EL (cell line): ENCODE results near the gene CACNA2D1.
"Not testable (repeated sequence)": the region's sequence is repeated elsewhere in the genome, so short reads cannot be mapped to it uniquely, and the experiment has no call there.

Source experiments
- DNase-seq: peaks from one replicate; pipeline ENCODE4 v3.0.0-alpha.2; 2016

CACNA2D1 gene

DNA sequence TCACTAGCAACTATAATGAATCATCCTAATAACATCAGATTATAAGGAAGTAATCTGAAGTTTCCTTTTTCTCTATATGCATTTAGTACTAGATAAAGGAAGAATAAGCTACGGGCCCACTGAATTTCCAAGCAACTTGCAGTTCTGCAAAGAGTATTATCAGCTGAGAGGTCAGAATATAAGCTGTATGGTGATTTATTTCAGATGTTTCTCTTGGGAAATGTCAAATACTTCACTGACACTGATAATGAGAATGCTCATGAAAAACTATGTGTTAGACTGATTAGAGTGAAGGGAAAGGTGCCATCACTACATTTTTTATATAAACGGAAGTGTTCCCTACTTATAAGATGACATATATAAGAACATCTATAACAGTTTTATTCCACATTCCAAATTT, 422.5 kb downstream of the CACNA2D1 start:
- DNase-seq, result no peak

DNA sequence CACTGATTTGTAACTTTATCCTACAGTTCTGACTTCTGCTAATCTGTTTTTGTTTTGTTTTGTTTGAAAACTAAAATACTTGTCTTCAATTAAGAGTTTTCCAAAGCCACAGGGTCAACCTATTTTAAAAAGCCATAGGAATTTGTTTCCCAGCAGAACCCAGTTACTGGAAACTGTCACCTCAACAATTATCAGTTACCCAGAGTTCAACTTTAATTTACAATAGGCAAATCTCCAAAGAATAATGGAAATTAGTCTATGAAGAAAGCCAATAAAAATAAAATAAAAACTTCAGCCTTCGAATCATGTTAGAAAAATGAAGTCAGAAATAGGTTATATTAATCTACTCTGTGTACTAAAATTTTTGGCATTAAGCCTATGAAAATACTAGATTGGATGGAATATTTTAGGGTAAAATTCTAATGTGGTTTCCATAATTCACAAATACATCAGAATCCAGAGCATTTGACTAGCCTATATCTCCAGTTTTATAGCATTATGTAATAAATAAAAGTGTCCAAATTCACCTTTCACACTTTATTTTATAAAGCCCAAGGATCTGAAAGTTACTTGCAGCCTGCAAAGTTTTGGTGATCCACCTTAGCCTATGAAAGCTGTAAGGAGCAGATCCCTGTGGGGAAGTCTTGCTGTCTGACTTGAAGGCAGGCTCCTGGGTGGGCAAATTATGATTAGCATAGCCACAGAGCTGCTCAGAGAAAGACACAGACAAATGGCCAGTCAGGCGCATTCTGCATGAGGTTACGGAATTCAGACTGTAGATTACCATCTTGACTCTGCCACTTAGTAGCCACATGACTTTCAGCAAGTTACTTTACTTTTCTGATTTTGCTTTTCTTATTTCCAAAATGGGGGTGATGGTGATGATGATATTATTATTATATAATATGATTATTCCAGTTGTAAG, 423.8 kb downstream of the CACNA2D1 start:
- DNase-seq, result peak; percentile 3

DNA sequence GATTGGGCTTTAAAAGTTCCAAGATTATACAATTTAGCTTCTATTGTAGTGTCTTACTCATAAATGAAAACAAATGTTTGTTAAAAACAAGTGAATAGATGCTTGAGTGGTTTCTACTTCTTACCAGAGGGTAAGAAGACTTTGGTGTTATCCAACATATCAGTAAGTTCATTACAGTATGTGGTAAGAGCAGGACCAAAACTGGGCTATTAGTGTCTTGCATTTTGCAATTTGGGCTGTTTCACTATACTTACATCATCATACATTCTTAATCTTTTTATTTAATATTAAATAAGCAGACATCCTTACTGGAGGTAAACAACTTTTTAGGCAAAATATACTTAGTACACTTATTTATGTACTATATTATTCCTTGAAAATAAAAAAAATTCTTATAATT, 425.4 kb downstream of the CACNA2D1 start:
- DNase-seq, result no peak

DNA sequence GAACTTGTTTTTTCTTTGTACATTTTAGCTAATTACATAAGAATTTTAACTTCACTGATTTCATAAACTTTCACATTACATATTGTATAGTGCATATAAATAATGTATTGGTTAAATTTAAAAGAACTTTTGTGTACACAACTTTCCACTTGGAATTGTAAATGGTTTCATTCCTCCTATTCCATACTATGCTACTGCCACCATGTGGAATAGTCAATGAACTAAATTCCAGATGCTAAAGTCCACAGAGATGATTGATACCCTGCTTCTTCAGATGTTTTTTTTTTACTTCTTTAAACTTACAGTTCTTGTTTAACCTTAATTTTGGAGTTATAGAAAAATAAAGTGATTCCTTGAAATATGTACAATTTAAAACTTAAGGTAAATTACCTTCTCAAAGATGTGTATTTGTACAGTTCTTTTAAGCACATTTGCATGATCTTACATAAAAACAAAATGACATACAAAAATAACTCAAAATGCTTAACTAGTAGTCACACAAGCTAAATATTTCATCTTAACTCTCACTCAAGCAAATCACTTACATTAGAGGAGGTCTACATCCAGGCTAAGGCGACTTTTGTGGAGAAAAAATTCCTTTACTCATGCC, 426.1 kb downstream of the CACNA2D1 start:
- peak; percentile 32 for DNase-seq

DNA sequence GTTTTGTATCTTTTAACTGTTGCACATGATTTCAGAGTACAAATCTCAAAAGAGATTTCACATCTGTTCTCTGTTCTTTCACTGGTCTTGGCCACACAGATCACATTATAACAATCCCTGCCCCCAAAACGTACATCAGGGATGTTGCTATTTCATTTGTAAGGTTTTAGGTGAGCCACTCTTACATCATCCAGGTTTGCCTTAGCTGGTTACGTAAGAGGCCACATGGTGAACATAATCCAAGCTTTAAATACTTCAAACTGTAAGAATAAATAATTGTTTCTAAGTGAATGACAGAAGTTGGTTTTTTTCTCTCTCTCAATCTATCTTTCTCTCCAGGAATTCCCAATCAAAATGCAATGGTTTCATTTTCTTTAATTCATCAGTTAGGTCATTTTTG, 427.8 kb downstream of the CACNA2D1 start:
- no peak for DNase-seq

DNA sequence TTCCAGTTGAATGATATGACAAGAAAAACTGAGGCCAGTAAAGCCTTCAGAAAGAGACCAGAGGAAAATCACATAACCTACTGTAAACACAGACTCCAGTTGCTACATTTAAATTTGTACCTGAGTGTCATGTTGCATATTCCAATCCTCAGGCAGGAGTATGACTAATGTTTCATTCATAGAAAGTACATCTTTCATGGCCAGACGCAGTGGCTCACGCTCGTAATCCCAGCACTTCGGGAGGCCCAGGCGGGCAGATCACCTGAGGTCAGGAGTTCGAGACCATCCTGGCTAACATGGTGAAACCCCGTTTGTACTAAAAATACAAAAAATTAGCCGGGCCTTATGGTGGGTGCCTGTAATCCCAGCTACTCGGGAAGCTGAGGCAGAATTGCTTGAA, 429.0 kb downstream of the CACNA2D1 start:
- not testable (repeated sequence) for DNase-seq

DNA sequence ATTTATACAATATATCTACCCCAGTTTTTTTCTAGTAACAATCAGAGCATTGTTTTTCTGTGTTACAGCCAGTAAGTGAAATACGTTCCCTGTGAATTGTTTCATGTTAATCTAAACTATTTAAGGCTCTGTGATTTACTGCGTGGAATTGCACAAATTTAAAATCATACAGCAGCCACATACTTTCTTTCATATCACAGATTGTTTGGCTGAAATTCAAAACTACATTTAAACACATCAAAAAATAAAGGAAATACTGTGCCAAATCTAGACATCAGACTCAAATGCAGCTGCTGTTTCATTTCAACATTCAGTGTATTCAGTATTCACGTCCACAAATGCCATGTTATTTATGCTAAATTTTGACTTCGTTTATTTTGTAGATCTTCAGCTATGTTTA, 431.1 kb downstream of the CACNA2D1 start:
- no peak for DNase-seq

DNA sequence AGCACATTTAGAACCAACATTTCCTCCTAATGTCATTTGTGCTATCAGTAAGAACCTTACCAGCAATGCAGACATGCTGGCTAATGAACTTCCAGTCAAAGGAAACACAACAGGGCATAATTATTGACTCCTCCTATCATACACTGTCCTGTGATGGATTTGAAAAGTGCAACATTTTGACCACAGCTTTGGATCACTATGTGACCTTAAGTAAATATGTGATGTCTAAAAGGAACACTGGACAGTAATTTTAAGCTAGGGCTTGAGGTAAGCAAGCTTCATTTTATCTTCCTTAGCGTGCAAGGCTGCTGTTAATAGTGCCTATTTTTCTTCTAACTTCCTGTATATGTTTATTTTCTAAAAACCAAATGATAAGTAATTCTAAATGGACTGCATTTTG, 433.2 kb downstream of the CACNA2D1 start:
- no peak for DNase-seq

DNA sequence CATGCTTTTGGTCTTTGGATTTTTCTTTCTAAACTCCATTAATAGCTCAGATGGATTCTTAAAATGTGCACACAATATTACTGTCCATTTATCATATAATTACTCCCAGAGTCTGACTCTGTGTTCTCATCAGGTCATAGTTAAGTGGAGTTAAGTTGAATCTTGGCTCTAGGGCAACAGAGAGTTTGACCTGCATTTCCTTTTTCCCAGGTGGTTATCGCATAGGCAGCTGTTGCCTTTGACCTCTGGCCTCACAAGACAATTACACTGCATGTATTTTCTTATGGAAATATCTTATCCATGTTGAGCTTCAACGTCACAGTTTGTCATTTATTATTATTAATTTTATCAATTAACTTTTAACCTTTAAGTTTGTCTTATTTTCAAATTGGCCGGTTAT, 436.3 kb downstream of the CACNA2D1 start:
- DNase-seq, result no peak

DNA sequence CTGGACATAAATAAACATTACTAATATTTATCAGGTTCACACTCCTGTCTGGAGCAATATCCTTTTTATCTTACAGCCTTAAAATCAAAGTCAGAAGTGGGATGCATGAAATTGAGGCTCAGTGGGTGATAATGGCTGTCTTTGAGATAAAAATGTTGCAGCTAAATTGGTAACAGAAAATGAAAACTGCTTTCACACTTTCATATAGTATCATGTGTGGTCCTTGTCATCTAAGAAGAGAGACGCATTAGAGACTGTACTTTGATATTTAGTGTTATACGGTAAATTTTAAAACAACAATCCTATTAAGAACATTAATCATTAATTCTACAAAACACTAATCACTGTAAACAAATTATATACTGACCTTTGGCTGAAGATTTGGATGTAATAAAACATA, 438.5 kb downstream of the CACNA2D1 start:
- no peak for DNase-seq

DNA sequence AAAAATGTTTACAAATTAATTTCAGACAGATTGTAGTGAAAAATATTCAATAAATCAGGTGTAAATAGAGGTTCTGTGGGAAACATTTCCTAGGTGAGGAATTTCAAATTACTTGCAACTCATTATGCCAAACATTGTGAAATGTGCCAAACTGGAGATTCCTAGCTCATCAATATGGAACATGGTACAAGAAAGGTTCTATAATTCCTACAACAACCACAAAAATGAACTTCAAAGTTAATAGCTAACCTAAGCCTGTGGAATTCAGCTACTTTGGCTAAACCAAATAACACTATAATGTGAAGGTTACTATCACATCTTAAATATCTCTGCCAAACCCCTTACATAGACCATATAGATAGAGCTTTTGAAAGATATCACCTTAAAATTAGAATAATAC, 450.4 kb downstream of the CACNA2D1 start:
- DNase-seq, result no peak

DNA sequence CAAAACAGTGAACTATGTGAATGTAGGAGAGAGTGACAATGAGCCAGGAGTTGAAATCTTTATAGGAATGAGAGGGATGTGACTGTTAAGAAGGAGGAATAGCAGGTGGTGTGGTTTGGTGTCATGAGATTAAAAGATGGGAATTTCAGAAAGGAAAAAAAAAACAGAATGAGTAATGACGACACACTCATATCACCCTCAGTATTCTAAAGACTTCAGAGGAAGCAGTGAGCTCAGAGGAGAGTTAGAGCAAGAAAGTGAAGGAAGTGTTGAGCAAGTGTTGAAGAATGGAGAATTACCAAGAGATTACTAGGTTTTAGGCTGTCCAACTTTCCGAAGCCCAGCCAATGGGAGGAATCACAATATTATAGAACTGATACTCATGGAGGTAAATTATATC, 453.2 kb downstream of the CACNA2D1 start:
- DNase-seq, result peak; percentile 48

DNA sequence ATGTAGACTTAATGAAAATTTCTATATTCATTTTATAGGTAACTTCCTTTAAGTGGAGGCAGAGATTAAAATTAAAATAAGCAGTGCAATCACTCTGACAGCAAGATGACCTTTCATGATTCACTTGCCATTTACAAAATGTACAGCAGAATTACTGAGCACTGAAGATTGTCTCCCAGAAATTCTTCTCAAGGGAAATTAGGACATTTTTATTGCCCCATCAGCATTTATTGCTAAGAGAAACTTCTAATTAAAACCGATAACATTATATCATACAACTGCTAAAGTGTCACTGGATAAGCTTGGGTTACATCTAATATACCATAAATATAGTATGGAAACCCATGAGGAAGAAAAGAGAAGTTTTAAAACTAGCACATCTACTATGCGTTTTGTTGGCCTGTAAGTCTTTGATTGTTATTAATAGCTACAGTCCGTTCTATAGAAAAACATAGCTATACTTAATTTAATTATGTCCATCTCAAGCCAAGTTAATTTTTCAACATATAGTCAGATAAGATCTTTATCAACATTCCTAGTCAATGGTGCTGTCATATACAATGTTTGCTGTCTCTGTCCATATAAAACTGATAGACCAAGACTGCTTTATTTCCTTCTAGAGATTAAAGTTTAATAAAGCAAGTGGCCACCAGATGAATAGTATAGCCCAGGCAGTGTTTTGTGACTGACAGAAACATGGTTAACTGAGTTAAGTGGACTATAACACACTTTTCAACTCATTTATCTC, 456.7 kb downstream of the CACNA2D1 start:
- DNase-seq, result no peak

DNA sequence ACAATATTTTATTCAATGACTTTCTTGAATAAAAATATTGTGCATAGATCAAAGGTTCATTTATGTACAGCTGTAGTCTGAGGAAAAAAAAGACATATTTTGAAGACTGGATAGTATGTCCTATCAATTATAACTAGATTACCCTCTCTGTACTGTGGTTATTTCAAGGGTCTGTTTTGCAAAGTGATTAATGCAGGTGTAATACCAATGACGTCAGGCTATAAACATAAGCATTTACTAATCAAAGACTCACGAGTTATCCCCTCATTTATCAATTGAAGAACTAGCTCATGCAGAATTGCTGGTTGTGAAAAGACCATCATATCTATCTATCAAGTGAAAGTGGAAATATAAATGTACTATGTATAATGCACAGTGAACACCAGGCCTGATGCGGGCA, 460.2 kb downstream of the CACNA2D1 start:
- DNase-seq, result no peak

DNA sequence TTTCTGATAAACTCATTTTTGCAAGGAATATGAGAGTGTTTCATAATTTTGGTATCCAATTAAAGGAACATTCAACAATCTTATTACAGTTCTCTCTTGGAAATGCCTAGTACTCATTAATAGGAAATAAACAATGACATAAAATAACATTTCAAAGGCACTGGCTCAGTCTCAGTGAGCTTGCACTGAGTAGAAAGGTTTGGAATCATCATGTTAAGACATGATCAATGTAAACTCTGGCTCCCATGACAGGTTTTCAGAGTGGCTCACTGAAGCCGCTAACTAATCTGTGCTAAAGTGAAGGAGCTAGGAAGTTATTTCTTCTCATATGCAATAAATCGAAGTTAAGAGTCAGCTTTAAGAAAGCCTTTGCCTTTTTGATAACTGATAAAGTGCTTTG, 470.5 kb downstream of the CACNA2D1 start:
- DNase-seq, result no peak

DNA sequence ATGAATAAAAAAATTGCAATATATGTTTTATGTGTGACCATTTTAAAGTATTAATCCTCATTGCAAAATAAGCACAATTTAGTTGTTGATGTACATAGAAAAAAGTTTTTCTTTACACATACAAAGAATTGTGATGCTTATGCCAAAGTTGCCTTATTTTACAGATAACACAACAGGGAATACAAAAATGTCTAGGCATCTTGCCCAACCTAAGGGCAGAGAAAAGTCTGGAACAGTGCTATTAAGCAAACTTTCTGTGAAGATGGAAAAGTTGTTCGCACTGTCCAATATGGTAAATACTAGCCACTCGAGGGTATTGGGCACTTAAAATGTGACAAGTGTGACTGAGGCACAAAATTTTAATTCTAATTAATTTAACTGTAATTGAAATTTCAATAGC, 483.6 kb downstream of the CACNA2D1 start:
- no peak for DNase-seq

DNA sequence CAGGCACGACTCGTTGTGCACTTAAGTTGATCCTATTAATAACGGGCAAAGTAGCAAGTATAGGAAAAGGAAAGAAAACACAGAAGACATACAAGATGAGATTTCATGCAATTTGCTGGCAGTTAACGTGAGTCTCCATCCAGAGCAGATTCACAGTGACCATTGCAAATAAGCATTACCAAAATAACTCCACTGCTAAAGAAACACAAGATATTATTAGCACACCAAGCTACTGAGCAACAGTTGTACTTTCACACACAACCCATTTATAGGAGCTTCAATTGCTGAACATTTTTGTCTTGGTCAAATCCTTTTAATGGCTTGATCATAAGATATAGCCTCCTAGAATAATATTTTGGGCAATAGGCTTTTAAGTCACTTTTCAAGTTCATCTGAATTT, 486.1 kb downstream of the CACNA2D1 start:
- no peak for DNase-seq

DNA sequence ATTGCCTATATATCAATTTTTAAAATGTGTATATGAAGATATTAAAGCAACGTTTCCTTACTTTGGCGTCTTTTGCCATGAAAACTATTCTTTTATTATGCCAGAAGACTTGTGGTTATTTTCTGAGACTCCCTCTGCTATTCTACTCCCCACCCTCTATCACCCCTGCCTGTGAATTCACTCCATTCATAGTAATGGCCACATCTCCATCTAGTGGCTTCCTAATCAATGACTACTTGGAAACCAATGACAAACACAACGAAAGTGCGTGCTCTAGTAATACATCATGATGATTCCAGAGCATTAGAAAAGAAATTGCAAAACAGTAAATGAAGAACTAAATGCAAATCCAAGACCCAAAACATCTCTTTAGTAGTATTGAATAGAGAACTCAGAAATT, 487.1 kb downstream of the CACNA2D1 start:
- DNase-seq, result peak; percentile 25

DNA sequence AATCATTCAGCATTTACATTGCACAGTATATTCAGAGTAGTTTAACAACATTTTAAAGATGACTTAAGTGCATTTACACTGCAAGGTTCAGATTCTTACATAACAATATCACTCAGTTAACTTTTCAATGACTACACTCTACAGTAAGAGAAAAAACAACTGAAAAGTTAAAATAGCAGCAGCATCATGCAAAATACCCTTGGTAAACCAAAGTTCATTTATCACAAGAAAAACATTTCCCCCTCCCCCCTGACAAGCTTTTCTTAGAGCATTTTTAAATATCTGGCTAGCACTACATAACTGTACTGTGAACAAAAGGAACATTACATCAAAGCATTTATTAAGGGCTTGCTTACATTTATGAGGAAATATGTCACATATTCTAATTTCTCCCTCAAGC, 494.3 kb downstream of the CACNA2D1 start:
- DNase-seq, result no peak

DNA sequence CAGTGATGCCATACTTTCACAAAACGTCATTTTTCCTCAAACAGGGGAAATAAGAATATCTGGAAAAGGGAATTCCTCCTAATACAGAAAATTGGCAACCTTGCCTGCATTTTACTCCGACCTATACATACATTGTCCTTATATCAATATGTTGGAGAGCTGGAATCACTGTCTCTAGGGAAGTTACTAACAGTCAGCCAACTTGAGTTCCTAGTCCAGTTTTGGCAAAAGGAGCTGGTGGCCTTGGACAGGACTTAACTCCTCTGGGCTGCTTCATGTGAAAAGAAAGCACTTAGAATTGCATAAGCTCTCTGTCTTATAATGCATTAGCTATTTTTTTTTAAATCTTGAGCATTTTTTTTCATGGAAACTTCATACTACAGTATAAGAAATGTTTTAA, 499.5 kb downstream of the CACNA2D1 start:
- DNase-seq, result no peak

DNA sequence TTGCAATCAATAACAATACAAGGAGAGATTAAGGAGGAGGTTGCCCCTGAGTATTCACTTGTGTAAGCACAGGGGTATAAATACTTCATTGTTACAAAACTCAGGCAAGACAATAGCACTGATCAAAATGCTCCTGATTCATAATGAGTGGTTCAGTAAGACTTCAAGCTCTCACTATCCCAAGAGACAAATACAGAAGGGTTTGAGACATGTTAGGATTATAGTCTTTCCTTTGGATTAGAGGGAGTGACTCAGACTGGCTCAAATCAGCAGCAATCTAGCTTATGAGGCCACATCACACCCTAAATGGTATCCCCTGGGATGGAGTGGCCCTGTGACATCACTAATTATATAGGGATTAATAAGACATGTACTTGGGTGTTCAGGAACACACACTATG, 506.5 kb downstream of the CACNA2D1 start:
- DNase-seq, result no peak

DNA sequence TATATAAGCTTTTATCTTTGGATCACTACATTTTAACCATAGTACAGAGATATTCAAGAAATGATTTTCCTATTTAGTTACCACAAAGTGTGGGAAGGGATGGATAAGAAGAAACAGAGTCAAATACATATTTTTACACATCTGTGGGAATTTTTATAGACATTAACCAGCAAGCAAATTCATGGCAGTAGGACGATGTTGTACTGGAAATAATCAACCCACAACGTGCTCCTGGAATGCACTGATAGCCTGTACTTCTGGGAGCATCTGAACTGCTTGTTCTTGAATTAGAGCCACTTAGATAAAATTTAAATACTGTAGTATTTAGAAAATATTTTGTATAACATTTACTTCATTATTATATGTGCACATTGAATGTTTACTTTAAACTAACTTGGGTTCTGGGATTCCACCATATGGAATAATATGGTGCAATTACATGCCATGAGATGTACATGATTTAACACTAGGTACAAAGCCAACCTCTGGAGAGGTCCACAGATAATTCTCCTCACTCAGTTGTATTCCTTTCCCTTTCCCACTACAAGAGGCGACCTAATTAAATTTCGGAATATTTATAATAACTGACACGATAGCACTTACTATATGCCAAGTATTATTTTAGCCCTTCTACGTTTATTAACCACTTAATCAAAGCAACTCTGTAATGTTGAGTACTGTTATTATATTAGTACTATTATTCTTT, 508.8 kb downstream of the CACNA2D1 start:
- DNase-seq, result no peak

DNA sequence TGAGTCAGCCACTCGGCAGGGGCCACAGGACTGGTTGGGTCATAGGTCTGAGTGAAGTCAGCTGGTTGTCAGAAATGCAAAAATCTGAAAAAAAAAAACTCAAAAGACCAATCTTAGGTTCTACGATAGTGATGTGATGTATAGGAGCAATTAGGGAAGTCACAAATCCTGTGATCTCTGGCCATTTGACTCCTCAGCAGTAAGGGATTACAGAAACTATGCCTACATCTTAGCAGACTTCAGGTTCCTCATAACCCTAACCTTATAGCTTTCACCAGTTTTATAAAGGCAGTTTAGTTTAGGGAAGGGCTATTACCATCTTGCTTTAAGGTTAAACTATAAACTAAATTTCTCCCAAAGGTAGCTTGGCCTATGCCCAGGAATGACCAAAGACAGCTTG, 510.6 kb downstream of the CACNA2D1 start:
- DNase-seq, result no peak
